HG03095 (cell line): Measurements from ENCODE around the gene TBC1D22A.

ENCODE experiments used
- ATAC-seq: cut with Tn5 transposase; IDR thresholded peaks from one replicate; pipeline ENCODE4 v1.9.1; 2021; ENCODE audit warnings: moderate library complexity; ENCODE audit not compliant: unreplicated experiment

Gene TBC1D22A

DNA sequence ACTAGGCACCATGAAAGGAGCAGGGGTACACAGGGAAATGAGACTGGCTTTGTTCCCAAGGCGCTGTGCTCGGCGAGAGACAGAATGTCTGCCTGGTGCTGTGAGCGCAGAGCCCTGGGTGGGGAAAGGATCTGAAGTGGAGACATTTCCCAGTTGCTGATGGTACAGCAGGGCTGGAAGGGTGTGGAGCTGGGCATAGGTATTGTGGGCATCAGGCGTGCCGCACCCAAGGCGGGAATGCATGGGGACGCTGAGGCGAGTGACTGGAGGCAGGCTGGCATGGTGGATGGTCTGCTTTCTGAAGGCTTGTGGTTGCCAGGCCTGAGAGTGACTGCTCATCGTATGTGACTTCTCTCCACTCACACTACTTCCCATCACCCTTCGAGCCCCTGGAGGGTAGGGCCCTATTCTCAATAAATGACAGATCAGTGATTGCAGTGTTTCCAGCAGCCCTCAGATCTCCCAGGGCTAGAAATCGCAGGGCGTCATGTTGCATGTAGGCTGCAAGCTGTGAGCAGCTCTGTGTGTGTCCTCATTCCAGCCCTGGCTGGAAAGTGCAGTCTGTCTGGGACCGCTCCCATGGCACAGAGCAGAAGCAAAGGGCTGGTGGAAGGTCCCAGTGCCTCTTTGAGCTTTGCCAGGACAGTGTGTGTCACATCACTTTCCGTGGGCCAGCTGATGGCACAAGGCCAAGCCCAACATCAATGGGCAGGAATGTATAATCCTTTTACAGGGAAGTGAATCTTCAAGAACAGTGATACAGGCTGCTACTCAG is 67.7 kb downstream of the TBC1D22A start:
- no peak for ATAC-seq

DNA sequence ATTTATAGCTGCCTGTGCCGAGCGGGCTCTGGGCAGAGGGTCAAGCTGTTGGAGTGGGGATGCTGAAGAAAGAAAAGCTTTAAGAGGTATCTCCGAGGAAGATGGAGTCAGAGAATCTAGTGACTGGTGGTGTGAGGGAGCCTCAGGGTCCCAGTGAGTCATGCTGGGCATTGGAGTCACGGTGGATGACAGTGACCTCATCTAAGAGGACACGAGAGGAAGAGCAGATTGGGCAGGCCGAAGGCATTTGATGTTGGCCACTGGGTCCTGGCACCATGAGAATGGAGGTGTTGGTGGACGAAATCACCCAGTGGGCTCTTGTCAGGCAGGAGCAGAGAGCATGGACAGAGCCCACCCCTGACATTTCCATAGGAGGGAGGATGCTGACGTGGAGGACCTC is 68.4 kb downstream of the TBC1D22A start:
- no peak for ATAC-seq

DNA sequence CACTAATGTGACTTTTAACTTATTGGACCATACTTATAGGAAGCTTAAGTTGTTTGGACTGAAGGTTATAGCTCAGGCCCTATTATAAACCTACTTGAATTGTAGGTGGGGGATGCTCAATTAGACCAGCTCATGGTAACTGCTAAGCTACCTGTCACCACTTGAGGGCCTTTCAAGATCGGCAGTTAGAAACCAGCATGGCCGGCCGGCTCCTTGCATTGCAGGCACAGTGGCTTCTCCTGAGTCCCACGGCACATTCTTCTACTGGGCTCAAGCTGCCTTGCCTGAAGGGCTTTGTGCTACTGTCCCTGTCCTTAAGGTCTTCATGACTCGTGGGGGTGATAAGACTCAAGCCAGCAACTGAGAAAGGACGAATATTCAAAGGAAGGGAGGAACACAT is 70.8 kb downstream of the TBC1D22A start:
- ATAC-seq: no peak

DNA sequence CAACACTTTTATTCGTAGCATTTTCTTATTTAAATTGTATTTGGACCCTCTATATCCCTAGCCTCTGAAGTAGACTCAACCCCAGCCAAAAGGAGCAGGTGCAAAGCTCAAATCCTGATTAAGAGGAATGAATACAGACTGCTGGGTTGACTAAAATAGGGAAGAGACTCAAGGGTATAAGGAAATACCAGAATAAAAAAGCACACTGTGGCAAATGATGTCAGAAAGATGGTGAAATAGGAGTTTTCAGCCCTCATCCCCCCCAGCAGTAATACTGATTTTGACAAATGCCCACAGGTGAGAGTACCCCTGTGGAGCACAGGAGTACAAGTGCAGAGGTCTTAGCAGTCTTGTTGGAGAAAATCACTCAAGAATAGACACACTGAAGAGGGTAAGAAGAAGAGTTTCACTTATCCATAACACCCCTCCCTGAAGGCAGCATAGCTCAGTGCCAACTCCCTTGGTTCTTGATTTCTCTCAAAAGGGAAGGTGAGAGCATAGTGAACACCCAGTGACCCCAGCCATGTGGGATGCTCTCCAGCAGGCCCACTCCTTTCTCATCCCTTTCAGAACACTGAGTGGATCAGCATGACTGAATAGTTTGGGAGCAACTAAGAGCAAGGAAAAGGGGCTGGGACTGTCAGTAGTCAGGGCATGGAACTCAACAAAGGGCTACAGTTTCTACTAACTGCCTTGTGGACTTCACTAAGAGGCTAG is 71.7 kb downstream of the TBC1D22A start:
- ATAC-seq: no peak

DNA sequence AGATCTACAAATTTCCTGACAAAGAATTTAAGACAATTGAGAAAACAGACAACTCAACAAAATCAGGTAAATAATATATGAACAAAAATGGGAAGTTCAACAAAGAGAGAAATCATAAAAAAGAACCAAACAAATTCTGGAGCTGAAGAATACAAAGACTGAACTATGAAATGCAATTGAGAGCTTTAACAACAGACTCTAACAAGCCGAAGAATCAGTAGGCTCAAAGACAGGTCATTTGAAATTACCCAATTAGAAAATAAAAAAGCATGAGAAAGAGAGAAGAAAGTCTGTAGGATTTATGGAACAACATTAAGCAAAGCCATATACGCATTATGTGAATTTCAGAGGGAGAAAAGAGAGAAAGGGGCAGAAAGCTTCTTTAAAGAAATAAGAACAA is 72.8 kb downstream of the TBC1D22A start:
- ATAC-seq: no peak

DNA sequence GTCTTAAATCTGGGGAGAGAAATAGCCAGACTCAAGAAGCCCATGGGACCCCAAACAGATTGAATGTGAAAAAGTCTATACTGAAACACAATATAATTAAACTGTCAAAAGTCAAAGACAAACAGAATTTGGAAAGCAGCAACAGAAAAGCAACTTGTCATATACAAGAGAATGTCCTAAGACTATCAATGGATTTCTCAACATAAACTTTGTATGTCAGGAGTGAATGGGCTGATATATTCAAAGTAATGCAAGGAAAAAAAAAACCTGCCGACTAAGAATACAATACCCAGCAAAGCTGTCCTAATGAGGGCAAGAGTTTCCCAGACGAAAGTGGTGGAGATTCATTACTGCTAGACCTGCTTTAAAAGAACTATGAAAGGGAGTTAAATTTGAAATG is 73.2 kb downstream of the TBC1D22A start:
- ATAC-seq: no peak

DNA sequence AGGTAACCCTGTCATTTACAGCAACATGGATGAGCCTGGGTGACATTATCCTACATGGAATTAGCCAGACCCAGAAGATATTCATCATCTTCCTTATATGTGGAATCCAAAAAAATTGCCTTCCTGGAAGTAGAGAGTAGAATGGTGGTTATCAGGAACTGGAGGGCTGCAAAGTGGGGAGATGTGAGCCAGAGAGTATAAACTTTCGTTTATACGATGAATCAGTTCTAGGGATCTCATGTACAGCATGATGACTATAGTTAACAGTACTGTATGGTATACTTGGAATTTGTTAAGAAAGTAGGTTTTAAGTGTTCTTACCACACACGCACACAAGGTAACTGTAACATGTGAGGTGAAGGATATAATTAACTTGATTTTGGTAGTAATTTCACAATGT is 79.1 kb downstream of the TBC1D22A start:
- no peak for ATAC-seq

DNA sequence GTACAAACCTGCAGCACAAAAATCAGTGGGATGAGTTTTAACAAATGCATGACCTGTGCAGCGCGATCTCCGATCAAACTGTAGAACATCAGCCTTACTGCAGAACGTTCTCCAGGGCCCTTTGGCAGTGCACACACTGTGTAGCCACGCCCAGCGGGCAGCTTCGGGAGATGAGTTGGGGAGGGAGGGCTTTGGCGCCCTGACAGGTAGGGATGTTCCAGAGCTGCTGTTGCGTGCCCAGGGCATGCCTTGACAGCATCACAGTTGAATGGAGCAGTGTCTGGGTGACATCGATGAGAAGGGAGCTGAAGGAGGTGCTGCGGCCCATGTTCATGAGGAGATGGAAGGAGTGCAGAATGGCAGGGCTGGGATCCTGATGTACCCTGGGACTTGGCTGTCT is 80.2 kb downstream of the TBC1D22A start:
- no peak for ATAC-seq

DNA sequence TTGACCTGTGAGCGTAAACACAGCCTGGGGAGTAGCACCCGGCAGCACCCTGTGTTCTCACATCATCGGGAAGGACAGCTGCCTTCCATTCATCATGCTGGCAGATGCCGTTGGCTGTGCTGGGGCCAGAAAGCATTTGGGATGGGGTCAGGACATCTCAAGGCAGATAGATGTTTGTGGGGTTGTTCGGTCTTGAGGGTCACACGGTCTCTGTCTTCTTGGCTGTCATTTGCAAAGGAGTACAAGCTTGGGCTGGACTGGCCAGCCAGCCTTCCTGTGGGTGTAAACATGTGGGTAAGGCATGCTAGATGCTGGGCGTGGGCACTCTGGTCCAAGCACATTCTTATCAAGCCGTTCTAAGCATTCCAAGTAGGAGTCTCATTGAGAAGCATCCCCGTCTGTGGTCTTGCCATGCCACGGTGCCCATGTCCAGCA is 81.4 kb downstream of the TBC1D22A start:
- ATAC-seq: no peak

DNA sequence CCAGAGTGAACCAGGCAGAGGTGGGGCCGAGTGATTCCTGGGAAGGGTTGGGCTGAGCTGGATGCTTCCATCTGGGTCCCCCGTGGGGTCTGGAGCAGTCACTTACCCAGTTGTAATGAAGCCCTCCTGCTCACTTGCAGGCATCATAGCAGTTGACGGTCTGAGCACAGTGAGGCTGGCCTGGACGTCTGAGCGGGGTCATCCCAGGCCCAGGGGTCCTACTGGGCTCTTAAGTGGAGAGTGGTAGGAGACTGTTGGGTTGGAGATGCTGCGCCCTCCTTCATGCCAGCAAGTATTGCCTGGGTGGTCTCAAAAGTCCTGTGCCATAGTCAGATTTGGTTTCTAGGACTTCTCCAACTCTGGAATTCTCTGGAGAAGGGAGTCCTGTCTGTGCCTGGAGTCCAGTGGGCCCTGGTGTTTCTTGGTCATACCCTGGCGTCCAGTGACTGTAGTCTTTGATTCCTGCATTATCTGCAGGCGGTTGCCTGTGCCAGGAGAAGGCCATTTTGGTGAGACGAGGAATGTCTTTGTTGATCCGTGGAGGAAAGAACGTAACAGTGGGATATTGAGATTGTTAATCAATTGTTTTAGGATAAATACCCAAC is 82.3 kb downstream of the TBC1D22A start:
- no peak for ATAC-seq

DNA sequence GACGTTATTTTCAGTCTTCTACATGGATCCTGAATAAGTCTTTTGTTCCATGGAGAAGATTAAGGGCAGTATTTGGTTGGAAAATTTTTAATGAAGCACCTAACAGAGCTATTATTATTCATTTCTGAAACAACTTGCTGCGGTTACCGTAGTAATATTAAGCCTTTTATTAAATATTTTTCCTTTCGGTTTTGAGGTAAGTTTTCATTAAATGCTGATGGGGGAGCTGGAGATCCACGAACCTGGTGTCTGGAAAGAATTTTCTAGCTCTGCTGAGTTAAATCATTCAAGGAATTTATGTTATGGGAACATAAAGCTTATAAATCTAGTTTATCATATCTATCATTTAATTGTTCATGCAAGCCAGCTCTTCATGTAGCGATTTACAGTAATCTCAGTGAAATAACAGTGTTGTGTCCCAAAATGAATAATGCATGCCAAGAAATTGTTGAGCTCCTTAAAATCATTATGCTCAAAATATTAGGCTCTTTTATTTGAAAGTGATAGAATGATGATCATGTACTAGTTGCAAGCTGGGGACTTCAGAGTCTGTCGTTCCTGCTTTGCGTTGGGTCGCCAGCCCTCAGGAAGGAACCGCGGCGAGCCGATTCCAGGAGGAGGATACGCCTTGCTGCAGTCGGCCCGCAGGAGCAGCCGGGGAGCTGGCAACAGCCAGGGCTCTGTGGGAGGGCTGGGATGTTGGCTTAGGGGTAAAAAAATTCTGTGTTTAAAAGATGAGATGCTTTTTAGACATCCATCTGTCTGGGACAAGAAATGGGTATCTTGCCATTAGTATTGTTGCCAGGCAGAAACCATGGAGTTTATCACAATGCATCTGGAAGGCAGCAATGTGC is 83.1 kb downstream of the TBC1D22A start:
- ATAC-seq: no peak

DNA sequence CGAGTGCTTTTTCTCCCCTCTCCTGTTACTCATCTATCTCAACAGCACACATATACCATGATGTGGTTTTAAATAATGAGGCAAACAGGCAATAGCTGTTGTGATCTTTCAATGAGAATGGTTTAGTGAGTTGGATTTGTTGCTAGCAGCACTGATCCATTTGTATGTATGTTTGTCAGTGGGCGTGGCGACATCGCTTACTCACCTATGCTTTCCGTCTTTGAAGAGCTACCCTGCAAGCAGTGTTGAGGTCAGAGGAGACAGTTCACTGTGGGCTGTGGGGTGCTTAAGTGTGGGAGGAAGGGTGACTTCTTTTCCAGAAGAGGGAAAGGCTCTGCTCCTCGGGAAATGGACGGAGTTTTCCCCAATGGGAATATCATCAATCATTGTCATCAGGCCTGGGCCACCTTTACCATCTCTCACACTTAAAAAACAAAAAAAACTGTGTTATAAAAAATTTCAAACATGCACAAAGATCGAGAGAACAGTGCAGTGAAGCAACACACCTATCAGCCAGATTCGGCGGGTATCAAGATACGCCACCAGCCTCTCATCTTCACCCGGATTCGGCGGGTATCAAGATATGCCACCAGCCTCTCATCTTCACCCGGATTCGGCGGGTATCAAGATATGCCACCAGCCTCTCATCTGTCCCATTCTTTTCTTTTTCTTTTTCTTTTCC is 83.8 kb downstream of the TBC1D22A start:
- ATAC-seq: no peak

DNA sequence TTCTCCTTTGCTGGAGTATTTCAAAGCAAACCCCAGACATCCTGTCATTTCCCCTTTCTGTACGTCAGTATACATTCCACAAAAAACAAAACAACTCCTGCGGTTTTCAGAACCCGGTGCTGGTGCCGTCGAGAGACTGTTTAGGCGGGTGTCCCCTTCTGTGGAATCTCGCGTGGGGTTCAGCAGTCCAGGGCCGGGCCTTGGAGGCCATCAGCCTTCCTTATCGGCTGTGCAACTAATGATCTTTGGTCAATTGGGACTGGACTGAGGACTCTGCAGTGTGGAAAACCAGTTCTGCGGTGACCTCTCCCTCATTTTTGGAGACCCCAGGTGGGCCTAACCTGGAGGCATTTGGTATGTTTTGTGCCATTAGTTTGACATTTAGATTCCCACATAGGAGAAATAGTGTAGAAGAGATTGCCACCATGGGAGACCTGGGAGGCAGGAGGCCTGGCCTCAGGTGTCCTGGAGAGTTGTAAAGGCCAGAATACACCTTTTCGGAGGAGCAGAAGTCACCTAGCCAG is 84.4 kb downstream of the TBC1D22A start:
- no peak for ATAC-seq

DNA sequence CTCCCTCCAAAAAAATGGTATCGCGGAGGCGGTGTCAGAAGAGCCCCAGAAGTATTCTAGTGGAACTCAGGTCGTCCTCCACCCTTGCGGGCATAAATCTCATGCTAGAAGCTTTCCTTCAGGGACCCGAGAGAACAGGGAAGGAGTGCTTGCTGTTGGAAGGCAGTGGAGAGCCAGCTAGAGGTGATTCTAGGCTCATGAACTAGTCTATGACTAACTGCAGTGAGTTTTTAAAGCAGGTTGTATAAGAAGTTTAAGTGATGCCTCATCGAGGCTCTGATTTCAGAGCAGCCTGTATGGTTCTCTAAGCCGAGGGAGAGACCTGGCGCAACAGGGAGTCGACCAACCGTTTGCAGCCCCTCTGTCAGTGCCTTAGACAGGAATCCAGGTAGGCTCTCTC is 85.7 kb downstream of the TBC1D22A start:
- no peak for ATAC-seq

DNA sequence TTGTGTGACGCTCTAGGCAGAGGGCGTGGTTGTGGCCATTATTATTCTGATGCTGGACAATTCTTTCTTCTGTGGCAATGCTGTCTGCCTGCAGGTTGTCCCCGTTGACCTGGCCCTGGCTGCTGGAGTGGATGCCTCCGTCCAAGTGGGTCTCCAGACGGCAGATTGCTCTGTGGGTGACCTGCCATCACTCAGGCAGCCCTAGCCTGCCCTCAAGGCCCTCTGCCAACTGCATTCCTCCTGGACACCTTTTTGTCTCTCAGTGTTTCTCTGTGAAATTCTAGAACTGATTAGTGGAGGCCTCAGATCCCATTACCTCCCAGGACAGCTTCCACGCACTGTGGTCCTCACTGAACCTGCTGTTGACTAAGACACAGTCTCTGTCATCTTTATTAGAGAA is 86.7 kb downstream of the TBC1D22A start:
- no peak for ATAC-seq

DNA sequence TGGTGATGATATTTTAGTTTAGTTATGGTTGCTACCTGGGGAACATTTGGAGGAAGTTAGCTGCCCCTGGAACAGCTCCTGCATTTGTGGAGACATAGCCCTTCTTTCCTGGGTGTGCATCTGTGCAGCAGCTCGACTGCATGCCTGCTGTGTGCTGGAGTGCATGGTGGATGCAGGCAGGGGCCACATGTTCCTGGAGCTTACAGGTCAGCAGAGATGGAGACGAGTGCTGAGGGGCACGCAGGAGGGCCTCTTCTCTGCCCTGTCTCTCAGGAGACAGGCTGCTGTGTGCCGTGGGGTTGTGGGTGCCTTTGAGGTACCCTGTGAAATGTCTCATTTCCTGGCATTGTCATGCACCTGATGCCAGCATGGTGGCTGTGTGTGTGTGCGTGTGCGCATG is 87.5 kb downstream of the TBC1D22A start:
- ATAC-seq: no peak

DNA sequence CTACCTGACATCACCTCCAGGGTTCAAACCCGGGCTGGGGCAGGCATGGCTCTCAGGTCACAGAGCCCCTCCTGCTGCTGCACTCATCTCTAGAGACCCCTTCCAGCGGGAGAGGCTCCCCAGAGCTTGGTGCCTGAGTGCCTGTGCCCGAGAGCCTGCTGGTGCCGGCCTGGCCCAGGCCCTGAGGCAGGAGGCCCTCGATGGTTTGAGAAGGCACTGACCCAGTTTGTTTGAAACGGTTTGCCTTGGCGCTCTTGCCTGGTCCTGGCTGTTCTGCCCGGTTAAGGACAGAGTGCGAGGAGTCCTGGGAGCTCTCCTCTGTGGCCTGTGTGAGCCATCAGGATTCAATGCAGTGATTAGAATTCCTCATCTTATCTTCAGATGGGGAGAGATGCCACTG is 88.9 kb downstream of the TBC1D22A start:
- ATAC-seq: no peak

DNA sequence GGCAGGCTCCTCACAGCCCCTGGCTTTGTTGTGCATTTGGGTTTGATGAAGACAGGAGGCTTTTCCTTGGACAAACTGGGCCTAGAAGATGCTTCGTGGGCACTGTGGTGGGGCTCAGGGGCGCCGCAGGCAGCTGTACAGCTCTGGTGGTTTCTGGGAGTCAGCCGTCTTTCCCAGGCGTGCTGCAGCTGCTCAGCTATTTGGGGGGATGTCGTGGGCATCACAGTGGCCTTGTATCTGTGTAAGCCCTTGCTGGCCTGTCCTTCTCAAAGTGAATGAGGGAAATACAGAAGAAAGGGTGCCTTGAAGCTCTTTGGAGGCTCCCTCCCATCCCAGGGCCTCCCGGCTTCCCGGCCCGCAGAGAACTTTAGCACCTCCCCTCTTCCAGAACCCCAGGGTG is 89.5 kb downstream of the TBC1D22A start:
- ATAC-seq: no peak

DNA sequence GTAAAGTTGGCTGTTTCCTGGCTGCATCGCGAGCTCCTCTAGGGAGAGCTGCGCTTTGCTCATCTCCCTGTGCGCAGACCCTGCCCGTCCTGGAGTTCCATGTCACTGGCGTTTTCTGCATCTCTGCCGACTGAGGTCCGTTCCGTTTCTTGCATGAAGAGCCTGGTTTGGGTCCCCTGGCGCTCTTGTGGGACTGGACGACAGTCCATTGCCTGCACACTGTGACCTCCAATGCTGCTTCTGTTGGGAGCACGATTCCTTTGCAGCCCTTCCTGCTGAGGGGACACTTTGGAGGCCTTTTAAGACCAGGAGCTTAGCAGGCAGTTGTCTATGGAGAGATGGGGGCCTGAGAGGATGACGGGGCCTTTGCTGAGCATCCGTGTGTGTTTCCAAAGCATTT is 90.3 kb downstream of the TBC1D22A start:
- ATAC-seq: no peak

DNA sequence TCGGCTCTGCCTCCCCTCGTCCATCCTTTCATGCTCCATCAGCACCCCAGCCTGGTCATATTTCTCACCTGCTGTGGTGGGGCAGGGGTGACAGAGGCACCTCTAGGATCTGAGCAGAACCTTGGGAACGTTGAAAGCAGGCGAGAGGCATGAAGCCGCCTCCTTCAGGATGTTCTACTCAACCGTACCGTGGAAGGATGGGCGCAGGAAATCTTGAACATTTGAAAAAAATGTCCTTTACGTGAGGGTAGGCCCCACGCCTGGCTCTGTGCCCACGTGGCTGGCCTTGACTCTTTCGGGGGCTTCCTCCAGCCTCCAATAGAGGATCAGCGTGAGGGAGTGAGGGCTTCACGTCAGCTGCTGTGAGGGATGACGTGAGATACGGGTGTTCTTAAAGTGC is 90.7 kb downstream of the TBC1D22A start:
- no peak for ATAC-seq
